SJCRH30 (cell line): Measurements from ENCODE around the gene SIAH2. TPM values are rescaled to one million over a fixed set of nuclear protein-coding genes. Genes with fewer than 3 reads are reported as not detected.
A peak's percentile ranks its signal among the peaks of the same experiment; 100 is the strongest.

ENCODE experiments used
- DNase-seq, 2 experiments: peaks; one replicate each; pipeline ENCODE4 v3.0.0-alpha.2; 2015 to 2020
- H3K27ac ChIP-seq: fragments of 250-450 bp; sonication (Bioruptor Pico); 2 replicates; pipeline ENCODE4 v1.5.1; 2020; ENCODE audit warnings: mild to moderate bottlenecking, moderate library complexity
- H3K27me3 ChIP-seq: fragments of 250-450 bp; sonication (Bioruptor Pico); 2 replicates; pipeline ENCODE4 v1.5.1; 2020; ENCODE audit warnings: mild to moderate bottlenecking, moderate library complexity
- H3K36me3 ChIP-seq: fragments of 250-450 bp; sonication (Bioruptor Pico); 2 replicates; pipeline ENCODE4 v1.5.1; 2020; ENCODE audit warnings: mild to moderate bottlenecking, moderate library complexity
- H3K4me1 ChIP-seq: fragments of 250-450 bp; sonication (Bioruptor Pico); 2 replicates; pipeline ENCODE4 v1.5.1; 2020; ENCODE audit warnings: mild to moderate bottlenecking, moderate library complexity
- H3K4me3 ChIP-seq: fragments of 250-450 bp; sonication (Bioruptor Pico); 2 replicates; pipeline ENCODE4 v1.5.1; 2020; ENCODE audit warnings: mild to moderate bottlenecking, moderate library complexity
- H3K9me3 ChIP-seq: fragments of 250-450 bp; sonication (Bioruptor Pico); replicated peaks from 2 replicates; pipeline ENCODE4 v1.5.1; 2020; ENCODE audit warnings: mild to moderate bottlenecking, moderate library complexity
- total RNA-seq: library from RNA; depleted of rRNA; stranded (reverse); fragments of >200 nt; shearing (Covaris generic); gene quantifications from 2 replicates; pipeline ENCODE4 v1.2.3, GENCODE V29; 2014; rRNA removed

The SIAH2 gene
- total RNA-seq, 1 experiment from 2014 or later = 36.4 TPM

GRCh38 chr3:150720444-150720843 lies 42.5 kb downstream of the SIAH2 start:
- Histone ChIP-seq H3K27me3 (no peaks in the 10 kb centered on the region), H3K4me3 (no peak overlapping the region), H3K9me3 (no peaks in the 10 kb centered on the region), H3K36me3 (no peaks in the 10 kb centered on the region), H3K27ac (no peak overlapping the region), H3K4me1 (no peaks in the 10 kb centered on the region)
- DNase-seq = no peak

GRCh38 chr3:150710097-150710496 lies 52.9 kb downstream of the SIAH2 start:
- Histone ChIP-seq H3K36me3 (no peaks in the 10 kb centered on the region), H3K9me3 (no peaks in the 10 kb centered on the region), H3K4me1 (no peaks in the 10 kb centered on the region), H3K27me3 (no peaks in the 10 kb centered on the region), H3K27ac (no peak overlapping the region), H3K4me3 (no peak overlapping the region)
- DNase-seq = no peak

GRCh38 chr3:150703756-150704344 lies 59.1 kb downstream of the SIAH2 start, which contains the start of gene ERICH6:
Gene ERICH6 (minus strand): TSS chr3:150703920. CDS start chr3:150703898, 22 bp downstream.
- H3K9me3 ChIP-seq = no peaks in the 10 kb centered on the region
- no peaks in the 10 kb centered on the region for H3K4me1 ChIP-seq
- peak within 1 kb of the TSS; percentile 62 for H3K4me3 ChIP-seq
- peak; percentile 85 to 87 for DNase-seq
- no peaks in the 10 kb centered on the region for H3K36me3 ChIP-seq
- H3K27me3 ChIP-seq = no peaks in the 10 kb centered on the region
- H3K27ac ChIP-seq = no peak within 1 kb of the TSS; the same call in 1 of the 2 replicates

GRCh38 chr3:150703299-150703755 lies 59.6 kb downstream of the SIAH2 start:
- H3K9me3 ChIP-seq = no peaks in the 10 kb centered on the region
- H3K36me3 ChIP-seq = no peaks in the 10 kb centered on the region
- H3K27ac ChIP-seq = no peak overlapping the region; the same call in 1 of the 2 replicates
- no peaks in the 10 kb centered on the region for H3K27me3 ChIP-seq
- DNase-seq = peak in 1 of 2 experiments; percentile 10
- H3K4me1 ChIP-seq = no peaks in the 10 kb centered on the region
- peak overlapping the region; percentile 62 for H3K4me3 ChIP-seq

GRCh38 chr3:150699068-150699639 lies 63.8 kb downstream of the SIAH2 start:
- Histone ChIP-seq H3K4me1 (no peaks in the 10 kb centered on the region), H3K9me3 (no peaks in the 10 kb centered on the region), H3K27me3 (no peaks in the 10 kb centered on the region), H3K36me3 (no peaks in the 10 kb centered on the region), H3K27ac (no peak overlapping the region), H3K4me3 (no peak overlapping the region)
- DNase-seq = peak in 1 of 2 experiments; percentile 17

- peaks cover 2% of the 10 kb centered on the region; the same call in 1 of the 2 replicates for H3K9me3 ChIP-seq
- DNase-seq = no peak
Measured at GRCh38 chr3:150697646-150698045, 65.3 kb downstream of the SIAH2 start.

GRCh38 chr3:150691414-150692040 lies 71.4 kb downstream of the SIAH2 start:
- peaks cover 20% of the 10 kb centered on the region for H3K9me3 ChIP-seq
- no peaks in the 10 kb centered on the region for H3K4me1 ChIP-seq
- no peak for DNase-seq
- no peaks in the 10 kb centered on the region for H3K36me3 ChIP-seq
- no peak overlapping the region for H3K27ac ChIP-seq
- no peaks in the 10 kb centered on the region for H3K27me3 ChIP-seq
- H3K4me3 ChIP-seq = no peak overlapping the region

More at GRCh38 chr3:150697646-150698045, 65.3 kb downstream of the SIAH2 start:
- no peak overlapping the region for H3K27ac ChIP-seq
- no peak overlapping the region for H3K4me3 ChIP-seq
- H3K27me3 ChIP-seq = no peaks in the 10 kb centered on the region
- no peaks in the 10 kb centered on the region for H3K36me3 ChIP-seq
- H3K4me1 ChIP-seq = no peaks in the 10 kb centered on the region

Other genes starting within 250 kb of the SIAH2 start
- gene SERP1, start 216.7 kb downstream of the SIAH2 start, total RNA-seq = 72.7 and 80.3 TPM in 2 replicates
- gene EIF2A, start 216.4 kb downstream of the SIAH2 start, total RNA-seq = 130 and 139 TPM in 2 replicates
- gene SELENOT, start 159.8 kb downstream of the SIAH2 start, total RNA-seq = 121 and 133 TPM in 2 replicates
- gene ERICH6, start 59.2 kb downstream of the SIAH2 start, total RNA-seq = not detected in 2 replicates
- not detected in 2 replicates for gene MINDY4B, start 142.3 kb upstream of the SIAH2 start, total RNA-seq
- not detected in 2 replicates for gene CLRN1, start 209.6 kb upstream of the SIAH2 start, total RNA-seq